ENCODE measurements around the gene CYP4F11. TPM values are rescaled to one million over a fixed set of nuclear protein-coding genes. Genes with fewer than 3 reads are reported as not detected.

Gene CYP4F11
- total and polyA plus RNA-seq, 2 of the 4 experiments (the other 2 are of a cell fraction): not detected

DNA sequence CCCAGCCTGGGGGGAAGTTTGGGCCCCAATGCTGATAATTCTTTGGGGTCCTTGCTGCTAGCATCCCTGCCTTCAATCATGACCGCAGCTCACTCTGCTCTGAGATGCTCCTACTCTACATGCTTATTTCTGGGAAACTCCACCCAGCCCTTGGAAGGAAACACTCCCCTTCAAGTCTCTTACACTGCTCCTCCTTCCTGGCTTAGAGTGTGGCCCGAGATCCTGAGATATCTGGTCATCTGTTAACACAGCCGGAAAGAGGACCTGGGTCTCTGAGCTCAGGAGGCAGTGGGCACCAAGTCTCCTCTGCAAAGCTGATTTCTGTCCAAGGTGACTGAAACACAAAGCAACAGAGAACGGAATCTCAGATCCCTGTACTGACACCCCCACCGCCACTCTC lies 69.5 kb downstream of the CYP4F11 start:
- BruUV-seq (replicated peaks): no TSS peak
- ATAC-seq (ENCODE audit: low read depth) (no peak), DNase-seq (no peak)
- no peak overlapping the region for H3K4ac ChIP-seq (ENCODE audit: low read depth, low read length)
- no peak overlapping the region for H2BK15ac ChIP-seq (ENCODE audit: low read depth, low read length)
- H3K4me3 ChIP-seq (ENCODE audit: insufficient read depth, low read depth, low read length): no peak overlapping the region
- H2BK120ac ChIP-seq (ENCODE audit: low read depth, low read length): no peak overlapping the region
- no peak overlapping the region for H3K56ac ChIP-seq (ENCODE audit: extremely low read depth, insufficient read depth, low read length)
- no peaks in the 10 kb centered on the region for H3K9me1 ChIP-seq (ENCODE audit: insufficient read depth, low read length)
- H3K27me3 ChIP-seq (ENCODE audit: control insufficient read depth, insufficient read depth, low read length): no peaks in the 10 kb centered on the region
- H3K9me3 ChIP-seq (ENCODE audit: control insufficient read depth, insufficient read depth, low read length): no peaks in the 10 kb centered on the region; the same call in 1 of the 2 replicates
- ChIA-PET POLR2A (ENCODE audit: unreplicated experiment) (no interaction called here), CTCF (no interaction called here)
- H4K8ac ChIP-seq (ENCODE audit: low read depth in 2 of 2, low read length in 2 of 2): no peak overlapping the region
- H3K27ac ChIP-seq (ENCODE audit: insufficient read depth, low read length): no peak overlapping the region
- no peaks in the 10 kb centered on the region for H3K79me1 ChIP-seq (ENCODE audit: low read depth in 1 of 2, low read length in 2 of 2)
- WGBS, 2 experiments (ENCODE audit: extremely low coverage in 2 of 2, insufficient read length in 1 of 2): 57% methylated on average over 1 of the region's 5 CpGs; no CpG with 5 or more reads in 1 of the 2 experiments
- intact Hi-C loops (cut with micrococcal nuclease) (no loop called here), in situ Hi-C loops (cut with MboI; ENCODE audit: low sequenced_read_pairs) (no loop called here), dilution Hi-C loops (cut with HindIII; ENCODE audit: low sequenced_read_pairs, unreplicated experiment) (no loop called here)
- no peak overlapping the region for H2BK5ac ChIP-seq (ENCODE audit: low read depth, low read length, poor library complexity, severe bottlenecking)
- TF ChIP-seq, protein P1, sequence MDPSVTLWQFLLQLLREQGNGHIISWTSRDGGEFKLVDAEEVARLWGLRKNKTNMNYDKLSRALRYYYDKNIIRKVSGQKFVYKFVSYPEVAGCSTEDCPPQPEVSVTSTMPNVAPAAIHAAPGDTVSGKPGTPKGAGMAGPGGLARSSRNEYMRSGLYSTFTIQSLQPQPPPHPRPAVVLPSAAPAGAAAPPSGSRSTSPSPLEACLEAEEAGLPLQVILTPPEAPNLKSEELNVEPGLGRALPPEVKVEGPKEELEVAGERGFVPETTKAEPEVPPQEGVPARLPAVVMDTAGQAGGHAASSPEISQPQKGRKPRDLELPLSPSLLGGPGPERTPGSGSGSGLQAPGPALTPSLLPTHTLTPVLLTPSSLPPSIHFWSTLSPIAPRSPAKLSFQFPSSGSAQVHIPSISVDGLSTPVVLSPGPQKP (IDR thresholded peaks at IDR 0.05; ENCODE audit: borderline replicate concordance, low read depth, low read length): no peak
- TF ChIP-seq POLR2A (IDR thresholded peaks at IDR 0.05; ENCODE audit: low read depth, low read length): no peak
- TF ChIP-seq NFE2L2 (IDR thresholded peaks at IDR 0.05; ENCODE audit: low read depth, low read length): no peak
- TF ChIP-seq SMC3 (IDR thresholded peaks at IDR 0.05; ENCODE audit: low read depth, low read length): no peak
- TF ChIP-seq CHD1 (IDR thresholded peaks at IDR 0.05; ENCODE audit: low read depth, low read length): no peak
- TF ChIP-seq MAZ (IDR thresholded peaks at IDR 0.05; ENCODE audit: borderline replicate concordance, low read depth, low read length): no peak
- TF ChIP-seq RAD21 (IDR thresholded peaks at IDR 0.05; ENCODE audit: low read length): no peak
- TF ChIP-seq, protein P2, sequence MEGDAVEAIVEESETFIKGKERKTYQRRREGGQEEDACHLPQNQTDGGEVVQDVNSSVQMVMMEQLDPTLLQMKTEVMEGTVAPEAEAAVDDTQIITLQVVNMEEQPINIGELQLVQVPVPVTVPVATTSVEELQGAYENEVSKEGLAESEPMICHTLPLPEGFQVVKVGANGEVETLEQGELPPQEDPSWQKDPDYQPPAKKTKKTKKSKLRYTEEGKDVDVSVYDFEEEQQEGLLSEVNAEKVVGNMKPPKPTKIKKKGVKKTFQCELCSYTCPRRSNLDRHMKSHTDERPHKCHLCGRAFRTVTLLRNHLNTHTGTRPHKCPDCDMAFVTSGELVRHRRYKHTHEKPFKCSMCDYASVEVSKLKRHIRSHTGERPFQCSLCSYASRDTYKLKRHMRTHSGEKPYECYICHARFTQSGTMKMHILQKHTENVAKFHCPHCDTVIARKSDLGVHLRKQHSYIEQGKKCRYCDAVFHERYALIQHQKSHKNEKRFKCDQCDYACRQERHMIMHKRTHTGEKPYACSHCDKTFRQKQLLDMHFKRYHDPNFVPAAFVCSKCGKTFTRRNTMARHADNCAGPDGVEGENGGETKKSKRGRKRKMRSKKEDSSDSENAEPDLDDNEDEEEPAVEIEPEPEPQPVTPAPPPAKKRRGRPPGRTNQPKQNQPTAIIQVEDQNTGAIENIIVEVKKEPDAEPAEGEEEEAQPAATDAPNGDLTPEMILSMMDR (conservative IDR thresholded peaks at IDR 0.05; ENCODE audit: low read depth, low read length): no peak
- no peak for TF ChIP-seq BHLHE40 (IDR thresholded peaks at IDR 0.05; ENCODE audit: low read depth, low read length)
- TF ChIP-seq MAFK (IDR thresholded peaks at IDR 0.05; ENCODE audit: low read depth, low read length): no peak
- TF ChIP-seq CEBPB (IDR thresholded peaks at IDR 0.05; ENCODE audit: low read depth, low read length): no peak
- TF ChIP-seq, protein P3, sequence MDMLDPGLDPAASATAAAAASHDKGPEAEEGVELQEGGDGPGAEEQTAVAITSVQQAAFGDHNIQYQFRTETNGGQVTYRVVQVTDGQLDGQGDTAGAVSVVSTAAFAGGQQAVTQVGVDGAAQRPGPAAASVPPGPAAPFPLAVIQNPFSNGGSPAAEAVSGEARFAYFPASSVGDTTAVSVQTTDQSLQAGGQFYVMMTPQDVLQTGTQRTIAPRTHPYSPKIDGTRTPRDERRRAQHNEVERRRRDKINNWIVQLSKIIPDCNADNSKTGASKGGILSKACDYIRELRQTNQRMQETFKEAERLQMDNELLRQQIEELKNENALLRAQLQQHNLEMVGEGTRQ (IDR thresholded peaks at IDR 0.05; ENCODE audit: low read depth, low read length): no peak
- no peak for TF ChIP-seq MXI1 (IDR thresholded peaks at IDR 0.05; ENCODE audit: borderline replicate concordance, low read depth, low read length)
- no peak overlapping the region for H4K5ac ChIP-seq (ENCODE audit: low read depth, low read length)
- H2AK9ac ChIP-seq (replicated peaks; ENCODE audit: low read depth, low read length, poor library complexity): no peak overlapping the region
- H4K91ac ChIP-seq (ENCODE audit: insufficient read depth, low read depth, low read length): no peak overlapping the region
- no peak overlapping the region for H2BK20ac ChIP-seq (ENCODE audit: low read depth, low read length)
- no peaks in the 10 kb centered on the region for H3K4me1 ChIP-seq (ENCODE audit: control insufficient read depth, insufficient read depth, low read length)
- no peaks in the 10 kb centered on the region for H4K20me1 ChIP-seq (ENCODE audit: insufficient read depth, low read length)
- H3K18ac ChIP-seq (ENCODE audit: low read depth, low read length): no peak overlapping the region
- no peak overlapping the region for H3K4me2 ChIP-seq (ENCODE audit: low read depth, low read length)
- no peak overlapping the region for H2AFZ ChIP-seq (replicated peaks; ENCODE audit: low read length, poor library complexity)
- no peak overlapping the region for H2AK5ac ChIP-seq (ENCODE audit: low read depth, low read length)
- H3K14ac ChIP-seq (replicated peaks; ENCODE audit: low read depth, low read length): no peak overlapping the region
- no peak overlapping the region for H3K23ac ChIP-seq (ENCODE audit: low read depth, low read length)
- H3K36me3 ChIP-seq (ENCODE audit: control insufficient read depth, insufficient read depth, low read length): no peaks in the 10 kb centered on the region
- H3K9ac ChIP-seq (ENCODE audit: low read depth, low read length): no peak overlapping the region

Measured in IMR-90 (cell line).